NB4 (cell line): ENCODE measurements around the gene SBNO2.

ENCODE experiments used
- MYC ChIP-seq: IDR thresholded peaks from 2 replicates; pipeline ENCODE4 v1.6.1; 2011; ENCODE audit warnings: low read depth, low read length
- POLR2A ChIP-seq: IDR thresholded peaks from 2 replicates; pipeline ENCODE4 v1.6.1; 2011; ENCODE audit warnings: mild to moderate bottlenecking; ENCODE audit not compliant: insufficient read length; ENCODE audit errors: extremely low read depth
- TF ChIP-seq, protein P1 (sequence below): IDR thresholded peaks from one replicate; pipeline ENCODE4 v1.5.1; 2012; ENCODE audit warnings: low read depth, low read length
- TF ChIP-seq, protein P2 (sequence below): IDR thresholded peaks from 2 replicates; pipeline ENCODE4 v1.6.1; 2011; ENCODE audit warnings: low read depth, low read length

DNA sequence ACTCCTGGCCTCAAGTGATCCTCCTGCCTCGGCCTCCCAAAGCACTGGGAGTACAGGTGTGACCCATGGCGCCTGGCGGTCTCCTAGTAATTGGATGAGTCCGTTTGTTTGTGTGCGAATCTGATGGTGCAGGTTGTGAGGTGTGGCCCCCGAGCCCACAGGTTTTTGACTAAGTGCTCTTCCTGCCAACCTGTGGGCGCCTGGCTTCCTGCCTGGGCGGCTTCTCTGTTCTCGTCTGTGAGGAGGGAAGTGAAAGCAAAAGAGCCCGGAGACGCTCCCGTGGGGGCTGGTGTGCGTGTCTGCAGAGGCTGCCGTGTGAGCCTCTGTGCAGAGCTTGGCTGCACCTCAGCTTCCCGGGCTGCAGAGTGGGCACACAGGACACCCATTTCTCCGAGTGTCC, 97.1 kb downstream of the SBNO2 start:
- TF ChIP-seq, protein P1, sequence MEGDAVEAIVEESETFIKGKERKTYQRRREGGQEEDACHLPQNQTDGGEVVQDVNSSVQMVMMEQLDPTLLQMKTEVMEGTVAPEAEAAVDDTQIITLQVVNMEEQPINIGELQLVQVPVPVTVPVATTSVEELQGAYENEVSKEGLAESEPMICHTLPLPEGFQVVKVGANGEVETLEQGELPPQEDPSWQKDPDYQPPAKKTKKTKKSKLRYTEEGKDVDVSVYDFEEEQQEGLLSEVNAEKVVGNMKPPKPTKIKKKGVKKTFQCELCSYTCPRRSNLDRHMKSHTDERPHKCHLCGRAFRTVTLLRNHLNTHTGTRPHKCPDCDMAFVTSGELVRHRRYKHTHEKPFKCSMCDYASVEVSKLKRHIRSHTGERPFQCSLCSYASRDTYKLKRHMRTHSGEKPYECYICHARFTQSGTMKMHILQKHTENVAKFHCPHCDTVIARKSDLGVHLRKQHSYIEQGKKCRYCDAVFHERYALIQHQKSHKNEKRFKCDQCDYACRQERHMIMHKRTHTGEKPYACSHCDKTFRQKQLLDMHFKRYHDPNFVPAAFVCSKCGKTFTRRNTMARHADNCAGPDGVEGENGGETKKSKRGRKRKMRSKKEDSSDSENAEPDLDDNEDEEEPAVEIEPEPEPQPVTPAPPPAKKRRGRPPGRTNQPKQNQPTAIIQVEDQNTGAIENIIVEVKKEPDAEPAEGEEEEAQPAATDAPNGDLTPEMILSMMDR: no peak
- no peak for TF ChIP-seq POLR2A
- TF ChIP-seq, protein P2, sequence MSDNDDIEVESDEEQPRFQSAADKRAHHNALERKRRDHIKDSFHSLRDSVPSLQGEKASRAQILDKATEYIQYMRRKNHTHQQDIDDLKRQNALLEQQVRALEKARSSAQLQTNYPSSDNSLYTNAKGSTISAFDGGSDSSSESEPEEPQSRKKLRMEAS: no peak
- no peak for TF ChIP-seq MYC
